HEK293 (cell line): Measurements from ENCODE around the gene MBP.

ENCODE experiments used
- SP2 ChIP-seq: fragments of 450-650 bp; formaldehyde crosslinking; IDR thresholded peaks from 2 replicates; pipeline ENCODE4 v1.5.1; 2016; ENCODE audit warnings: missing biosample characterization, missing genetic modification characterization
- TF ChIP-seq, protein P1 (sequence below): fragments of 450-650 bp; formaldehyde crosslinking; IDR thresholded peaks from 2 replicates; pipeline ENCODE4 v1.5.1; 2016; ENCODE audit warnings: missing biosample characterization, missing genetic modification characterization

DNA sequence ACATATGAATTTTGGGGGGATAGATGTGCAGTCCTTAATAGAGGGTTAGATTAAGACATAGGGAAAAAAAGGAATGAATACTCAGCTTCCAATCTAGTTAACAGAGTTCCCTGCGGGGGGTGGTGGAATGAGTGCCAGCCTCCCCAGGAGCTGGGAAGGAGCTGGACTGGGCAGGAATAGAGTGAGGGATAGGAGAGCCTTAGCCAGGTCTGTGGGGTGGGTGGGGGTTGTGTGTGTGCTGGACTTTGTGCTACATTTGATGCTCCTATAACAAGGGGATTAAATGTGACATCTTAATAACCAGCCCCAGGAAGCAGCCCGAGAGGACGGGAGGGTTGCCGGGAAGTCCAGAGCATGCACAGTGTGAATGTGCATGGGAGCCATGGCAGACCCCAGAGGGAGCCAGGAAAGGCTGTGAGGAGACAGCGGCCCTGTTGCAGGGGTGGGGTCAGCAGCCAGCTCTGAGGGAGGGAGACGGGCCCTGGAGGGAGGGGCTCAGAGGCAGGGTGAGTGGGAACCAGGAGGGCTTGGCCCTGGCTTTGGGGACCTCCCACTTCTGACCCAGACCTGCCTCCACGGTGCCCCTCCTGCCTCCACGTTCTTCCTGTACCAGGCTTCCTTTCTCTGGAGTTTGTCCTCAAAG is 3.6 kb upstream of the MBP start:
- no peak for TF ChIP-seq SP2
- TF ChIP-seq, protein P1, sequence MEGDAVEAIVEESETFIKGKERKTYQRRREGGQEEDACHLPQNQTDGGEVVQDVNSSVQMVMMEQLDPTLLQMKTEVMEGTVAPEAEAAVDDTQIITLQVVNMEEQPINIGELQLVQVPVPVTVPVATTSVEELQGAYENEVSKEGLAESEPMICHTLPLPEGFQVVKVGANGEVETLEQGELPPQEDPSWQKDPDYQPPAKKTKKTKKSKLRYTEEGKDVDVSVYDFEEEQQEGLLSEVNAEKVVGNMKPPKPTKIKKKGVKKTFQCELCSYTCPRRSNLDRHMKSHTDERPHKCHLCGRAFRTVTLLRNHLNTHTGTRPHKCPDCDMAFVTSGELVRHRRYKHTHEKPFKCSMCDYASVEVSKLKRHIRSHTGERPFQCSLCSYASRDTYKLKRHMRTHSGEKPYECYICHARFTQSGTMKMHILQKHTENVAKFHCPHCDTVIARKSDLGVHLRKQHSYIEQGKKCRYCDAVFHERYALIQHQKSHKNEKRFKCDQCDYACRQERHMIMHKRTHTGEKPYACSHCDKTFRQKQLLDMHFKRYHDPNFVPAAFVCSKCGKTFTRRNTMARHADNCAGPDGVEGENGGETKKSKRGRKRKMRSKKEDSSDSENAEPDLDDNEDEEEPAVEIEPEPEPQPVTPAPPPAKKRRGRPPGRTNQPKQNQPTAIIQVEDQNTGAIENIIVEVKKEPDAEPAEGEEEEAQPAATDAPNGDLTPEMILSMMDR (tag by site-specific recombination), result no peak
